Upper lobe of right lung (tissue), 1 donor: ENCODE data around the gene ART5. TPM values are rescaled to one million over a fixed set of nuclear protein-coding genes. Genes with fewer than 3 reads are reported as not detected.
A peak's percentile ranks its signal among the peaks of the same experiment; 100 is the strongest.

Experiments
- ATAC-seq: fragments of 200-7000 bp; cut with Tn5 transposase; one replicate; pipeline ENCODE4 v1.9.1; 2020; ENCODE audit warnings: mild to moderate bottlenecking, moderate library complexity
- DNase-seq: peaks from one replicate; pipeline ENCODE4 v3.0.0-alpha.2; 2020
- H3K27ac ChIP-seq: fragments of 200-600 bp; one replicate; pipeline ENCODE4 v1.8.0; 2022
- H3K27me3 ChIP-seq: fragments of 200-600 bp; one replicate; pipeline ENCODE4 v1.8.0; 2022; ENCODE audit warnings: mild to moderate bottlenecking
- H3K36me3 ChIP-seq: fragments of 200-600 bp; one replicate; pipeline ENCODE4 v1.8.0; 2022
- H3K4me1 ChIP-seq: fragments of 200-600 bp; one replicate; pipeline ENCODE4 v1.8.0; 2022
- H3K4me3 ChIP-seq: fragments of 200-600 bp; one replicate; pipeline ENCODE4 v1.8.0; 2022; ENCODE audit warnings: mild to moderate bottlenecking
- H3K9me3 ChIP-seq: fragments of 200-600 bp; one replicate; pipeline ENCODE4 v1.8.0; 2022
- intact Hi-C: fragments of 100-400 bp; cut with DNase I; formaldehyde crosslinking; loops from one replicate; pipeline ENCODE4 v1.11.0; 2022
- total RNA-seq: library from RNA; stranded (reverse); fragmentation: NEBNext Ultra II Directional; extraction: Animal tissue kit (Norgen Biotek cat#: 25700); gene quantifications from one replicate; pipeline ENCODE4 v1.2.1, GENCODE V29; 2021
- TF ChIP-seq, protein P1 (sequence below): fragments of 200-600 bp; IDR thresholded peaks from one replicate; pipeline ENCODE4 v1.8.0; 2022; ENCODE audit warnings: antibody characterized with exemption
- donor health status: DM: no; HTN: yes; CAD: no; lungs with severe emphysema.

The ART5 gene
- total RNA-seq, 1 donor from 2014 or later, result 1.2 TPM

DNA sequence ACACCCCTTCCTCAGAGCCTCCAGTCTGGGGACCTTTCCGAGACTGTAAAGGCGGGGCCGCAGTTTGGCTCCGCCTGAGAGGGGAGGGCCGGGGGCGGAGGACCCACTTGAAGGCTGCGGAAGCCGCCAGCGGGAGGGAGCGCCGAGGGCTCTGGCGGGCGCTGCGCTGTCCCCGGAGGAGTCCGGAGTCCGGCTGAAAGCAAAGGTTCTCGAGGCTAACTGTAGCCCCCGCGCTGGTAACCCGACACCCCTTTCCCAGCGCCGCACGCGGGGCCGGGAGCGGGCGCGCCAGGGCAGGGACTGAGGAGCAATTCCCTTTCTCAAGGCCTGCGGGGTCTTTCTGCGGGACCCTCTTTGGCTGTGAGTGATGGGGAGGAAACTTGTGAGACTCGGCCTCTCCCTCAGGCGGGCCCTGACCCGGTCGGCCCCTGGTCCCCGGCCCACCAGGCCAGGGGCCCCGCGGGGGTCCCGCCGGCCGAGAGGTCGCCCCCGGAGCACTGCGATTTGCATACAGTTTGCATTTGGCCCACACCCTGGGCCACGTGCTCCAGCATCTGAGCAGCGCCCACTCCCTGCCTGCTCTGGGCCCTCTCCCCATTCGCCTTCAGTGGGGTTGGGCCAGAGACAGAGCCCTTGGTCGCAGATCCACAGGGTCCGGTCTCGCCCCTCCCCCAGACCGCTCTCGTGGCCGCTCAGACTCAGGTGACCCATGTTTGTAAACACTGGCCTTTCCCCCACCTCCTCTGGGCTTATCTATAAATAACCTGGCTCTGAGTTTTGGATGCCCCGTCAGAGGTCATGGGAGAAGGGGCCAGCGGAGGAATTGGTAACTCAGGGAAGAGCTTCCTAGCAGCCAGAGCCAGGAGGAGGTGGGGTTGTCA, 519 bp upstream of the ART5 start:
- ATAC-seq (peak; percentile 94), DNase-seq (peak; percentile 92)
- Histone ChIP-seq H3K27me3 (no peaks in the 10 kb centered on the region), H3K9me3 (no peaks in the 10 kb centered on the region), H3K36me3 (no peaks in the 10 kb centered on the region), H3K4me3 (peak overlapping the region; percentile 67), H3K27ac (peak overlapping the region; percentile 42), H3K4me1 (peaks cover 10% of the 10 kb centered on the region)
- TF ChIP-seq, protein P1, sequence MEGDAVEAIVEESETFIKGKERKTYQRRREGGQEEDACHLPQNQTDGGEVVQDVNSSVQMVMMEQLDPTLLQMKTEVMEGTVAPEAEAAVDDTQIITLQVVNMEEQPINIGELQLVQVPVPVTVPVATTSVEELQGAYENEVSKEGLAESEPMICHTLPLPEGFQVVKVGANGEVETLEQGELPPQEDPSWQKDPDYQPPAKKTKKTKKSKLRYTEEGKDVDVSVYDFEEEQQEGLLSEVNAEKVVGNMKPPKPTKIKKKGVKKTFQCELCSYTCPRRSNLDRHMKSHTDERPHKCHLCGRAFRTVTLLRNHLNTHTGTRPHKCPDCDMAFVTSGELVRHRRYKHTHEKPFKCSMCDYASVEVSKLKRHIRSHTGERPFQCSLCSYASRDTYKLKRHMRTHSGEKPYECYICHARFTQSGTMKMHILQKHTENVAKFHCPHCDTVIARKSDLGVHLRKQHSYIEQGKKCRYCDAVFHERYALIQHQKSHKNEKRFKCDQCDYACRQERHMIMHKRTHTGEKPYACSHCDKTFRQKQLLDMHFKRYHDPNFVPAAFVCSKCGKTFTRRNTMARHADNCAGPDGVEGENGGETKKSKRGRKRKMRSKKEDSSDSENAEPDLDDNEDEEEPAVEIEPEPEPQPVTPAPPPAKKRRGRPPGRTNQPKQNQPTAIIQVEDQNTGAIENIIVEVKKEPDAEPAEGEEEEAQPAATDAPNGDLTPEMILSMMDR, result no peak
- intact Hi-C loops, result no loop called here

DNA sequence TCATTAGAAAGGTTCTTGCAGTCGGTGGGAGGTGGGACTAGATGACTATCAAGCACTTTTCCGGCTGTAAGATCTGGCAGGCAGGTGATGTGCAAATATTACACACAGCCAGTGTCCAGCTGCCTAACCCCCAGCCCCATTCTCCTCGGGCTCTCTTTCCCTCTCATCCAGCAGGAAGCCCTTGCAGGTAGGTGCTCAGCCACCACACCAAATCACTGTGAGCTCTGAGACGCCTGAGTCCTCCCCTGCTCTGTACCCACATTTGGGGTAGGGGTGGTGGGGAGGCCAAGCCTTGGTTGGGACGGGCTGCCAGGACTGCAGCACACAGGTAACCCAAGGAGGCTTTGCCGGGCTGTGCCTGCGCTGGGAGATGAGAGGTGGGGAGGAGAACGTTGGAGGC, 601 bp downstream of the ART5 start:
- ATAC-seq, result no peak
- no peak overlapping the region for H3K4me3 ChIP-seq

GRCh38 chr11:3639841-3640240, 2.0 kb downstream of the ART5 start:
- H3K9me3 ChIP-seq, result no peaks in the 10 kb centered on the region
- no peaks in the 10 kb centered on the region for H3K36me3 ChIP-seq
- no peak for DNase-seq
- H3K27ac ChIP-seq, result no peak overlapping the region
- TF ChIP-seq, protein P1, result no peak
- no peak overlapping the region for H3K4me3 ChIP-seq
- ATAC-seq, result no peak
- H3K4me1 ChIP-seq, result peaks cover 10% of the 10 kb centered on the region
- intact Hi-C loops, result no loop called here
- no peaks in the 10 kb centered on the region for H3K27me3 ChIP-seq

More for the DNA sequence above, 601 bp downstream of the ART5 start:
- TF ChIP-seq, protein P1, result no peak
- H3K27me3 ChIP-seq, result no peaks in the 10 kb centered on the region
- H3K9me3 ChIP-seq, result no peaks in the 10 kb centered on the region
- no peak for DNase-seq
- intact Hi-C loops, result no loop called here
- no peaks in the 10 kb centered on the region for H3K36me3 ChIP-seq
- peaks cover 10% of the 10 kb centered on the region for H3K4me1 ChIP-seq
- no peak overlapping the region for H3K27ac ChIP-seq

DNA sequence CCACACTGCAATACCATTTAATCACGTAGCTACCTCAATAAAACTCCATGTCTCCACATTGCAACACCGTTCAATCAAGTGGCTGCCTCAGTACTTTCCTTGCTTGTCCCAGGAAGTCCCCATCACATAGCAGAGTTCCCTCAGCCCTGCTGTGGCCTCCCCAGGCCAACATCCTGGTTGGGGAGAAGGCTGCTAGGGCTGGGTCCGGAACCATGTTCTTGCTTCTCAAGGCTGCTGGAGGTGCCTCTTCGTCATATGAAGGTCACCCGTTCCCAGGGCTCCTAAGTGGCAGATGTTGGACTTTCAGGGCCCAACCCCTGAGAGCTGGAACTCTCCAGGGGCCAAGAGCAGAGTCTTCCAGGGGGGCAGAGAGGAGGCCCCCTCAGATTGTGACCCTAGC, 3.3 kb downstream of the ART5 start:
- H3K27me3 ChIP-seq, result no peaks in the 10 kb centered on the region
- intact Hi-C loops, result no loop called here
- DNase-seq (no peak), ATAC-seq (no peak)
- H3K4me1 ChIP-seq, result peaks cover 10% of the 10 kb centered on the region
- no peak overlapping the region for H3K27ac ChIP-seq
- no peaks in the 10 kb centered on the region for H3K36me3 ChIP-seq
- no peak overlapping the region for H3K4me3 ChIP-seq
- TF ChIP-seq, protein P1, result no peak
- H3K9me3 ChIP-seq, result no peaks in the 10 kb centered on the region

DNA sequence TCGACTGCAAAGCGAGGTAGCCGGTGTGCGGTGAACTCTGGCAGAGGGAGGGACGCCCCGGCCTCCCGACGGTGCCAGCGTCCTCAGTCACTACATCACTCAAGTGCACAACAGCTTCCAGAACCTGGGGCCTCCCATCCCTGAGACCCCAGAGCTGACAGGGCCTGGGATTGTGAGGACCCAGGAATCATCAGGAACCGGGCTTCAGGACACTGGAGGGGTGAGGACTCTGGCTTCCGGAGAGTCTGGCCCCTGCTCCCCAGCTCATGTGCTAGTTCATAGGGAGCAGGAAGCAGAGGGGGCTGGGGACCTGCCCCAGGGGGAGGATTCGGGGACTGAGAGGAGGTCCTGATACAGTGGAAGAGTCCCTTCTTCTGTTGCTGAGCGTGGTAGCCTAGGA, 4.6 kb downstream of the ART5 start:
- H3K4me1 ChIP-seq, result no peaks in the 10 kb centered on the region
- ATAC-seq, result no peak
- no peaks in the 10 kb centered on the region for H3K9me3 ChIP-seq
- intact Hi-C loops, result no loop called here
- DNase-seq, result no peak
- no peak overlapping the region for H3K4me3 ChIP-seq
- TF ChIP-seq, protein P1, result no peak
- H3K27me3 ChIP-seq, result no peaks in the 10 kb centered on the region
- no peaks in the 10 kb centered on the region for H3K36me3 ChIP-seq
- no peak overlapping the region for H3K27ac ChIP-seq
